NCI-H1436 treated with DMSO at 0.1 percent for 48 hours (cell line): ENCODE measurements around the gene COBLL1.
"Not testable (repeated sequence)": the region's sequence is repeated elsewhere in the genome, so short reads cannot be mapped to it uniquely, and the experiment has no call there.

Experiments used
- DNase-seq: peaks from one replicate; lab custom pipeline; 2025; lab: John Stamatoyannopoulos, UW

The COBLL1 gene

GRCh38 chr2:164859906-164860693 is 18.5 kb upstream of the COBLL1 start:
- DNase-seq = not testable (repeated sequence)

DNA sequence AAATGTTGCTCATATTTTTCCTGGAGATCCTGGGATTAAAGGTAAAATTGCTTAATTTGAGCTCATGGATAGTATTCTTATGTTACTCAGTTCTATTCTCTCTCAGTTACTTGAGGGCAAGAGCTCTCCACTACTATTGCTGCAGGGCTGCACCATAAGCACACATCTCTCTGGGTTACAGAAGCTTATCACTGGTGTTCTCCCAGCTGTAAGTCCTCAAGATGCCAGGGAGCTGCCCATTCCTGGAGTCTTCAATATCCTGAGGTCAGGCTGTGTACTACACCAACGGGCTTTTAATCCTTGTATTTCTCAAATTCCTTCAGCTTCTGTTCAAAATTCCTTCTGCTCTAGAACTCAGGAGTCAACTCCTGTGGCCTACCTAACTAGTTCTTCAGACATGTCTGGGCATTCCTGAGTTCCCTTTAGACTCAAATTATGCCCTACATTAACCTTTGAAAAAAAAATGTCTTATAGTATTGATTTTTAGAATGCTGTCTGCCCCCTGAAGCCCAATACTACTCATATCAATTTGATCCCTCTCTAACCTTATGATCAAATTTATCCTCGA is 17.7 kb upstream of the COBLL1 start:
- no peak for DNase-seq

GRCh38 chr2:164852086-164852485 is 10.5 kb upstream of the COBLL1 start:
- DNase-seq = no peak

DNA sequence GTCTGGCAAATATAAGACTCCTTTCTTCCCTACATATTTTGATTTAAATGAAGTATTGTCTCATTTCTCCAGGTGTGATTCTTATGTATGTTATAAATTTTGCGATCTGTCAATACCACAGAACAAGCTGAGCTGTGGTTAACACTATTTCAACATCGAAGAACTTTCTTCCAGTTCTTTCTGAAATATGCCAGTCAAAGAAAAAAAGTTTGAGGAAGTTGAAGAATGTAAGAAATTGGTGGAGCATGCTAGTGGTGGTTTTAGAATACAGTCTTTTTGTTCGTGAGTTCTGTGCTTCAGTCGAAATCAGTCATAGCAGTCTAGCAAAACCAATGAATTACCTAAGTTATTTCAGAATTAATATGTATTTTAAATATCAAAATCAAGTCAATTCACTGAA is 8.6 kb upstream of the COBLL1 start:
- DNase-seq = no peak

- no peak for DNase-seq
These were observed 7.9 kb upstream of the COBLL1 start for GRCh38 chr2:164849506-164849905.

- DNase-seq = no peak
These were observed 6.5 kb upstream of the COBLL1 start for GRCh38 chr2:164847981-164848741.

- no peak for DNase-seq
These were observed 5.7 kb upstream of the COBLL1 start for GRCh38 chr2:164847291-164847690.

DNA sequence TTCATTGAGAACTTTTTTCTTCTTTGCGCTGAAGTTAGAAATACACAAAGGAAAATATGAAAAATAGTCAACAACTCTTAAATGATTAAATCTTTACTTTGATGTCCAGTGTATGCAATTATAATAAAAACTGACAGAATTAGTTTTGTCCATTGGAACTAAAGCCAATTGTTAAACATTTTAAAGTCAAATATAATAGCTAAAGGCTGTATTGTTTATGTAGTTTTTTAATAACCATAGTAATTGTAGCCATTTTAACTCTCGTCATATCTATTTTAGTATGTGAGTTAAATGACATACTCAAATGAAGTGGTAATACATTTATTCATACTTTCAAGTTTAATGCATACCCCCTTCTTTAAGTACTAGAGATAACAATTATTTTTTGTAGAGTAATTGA is 4.7 kb upstream of the COBLL1 start:
- no peak for DNase-seq

- no peak for DNase-seq
These were observed 1.8 kb upstream of the COBLL1 start for GRCh38 chr2:164843346-164843911.

DNA sequence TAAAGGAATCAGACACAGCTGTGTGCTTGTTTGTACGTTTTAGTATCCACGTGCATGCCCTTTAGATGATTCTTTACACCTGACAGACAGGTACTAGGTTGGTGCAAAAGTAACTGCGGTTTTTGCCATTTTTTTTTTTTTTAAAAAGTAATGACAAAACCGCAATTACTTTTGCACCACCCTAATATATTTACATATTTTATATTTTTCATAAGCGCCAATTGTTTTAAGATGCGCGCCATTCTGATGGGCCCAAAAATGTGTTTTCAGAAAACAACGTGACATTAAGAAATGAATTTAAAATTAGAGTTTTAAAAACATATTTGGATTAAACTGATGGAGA is 972 bp upstream of the COBLL1 start:
- DNase-seq = no peak

GRCh38 chr2:164840930-164841718 is 499 bp downstream of the COBLL1 start:
- DNase-seq = peak; percentile 46

DNA sequence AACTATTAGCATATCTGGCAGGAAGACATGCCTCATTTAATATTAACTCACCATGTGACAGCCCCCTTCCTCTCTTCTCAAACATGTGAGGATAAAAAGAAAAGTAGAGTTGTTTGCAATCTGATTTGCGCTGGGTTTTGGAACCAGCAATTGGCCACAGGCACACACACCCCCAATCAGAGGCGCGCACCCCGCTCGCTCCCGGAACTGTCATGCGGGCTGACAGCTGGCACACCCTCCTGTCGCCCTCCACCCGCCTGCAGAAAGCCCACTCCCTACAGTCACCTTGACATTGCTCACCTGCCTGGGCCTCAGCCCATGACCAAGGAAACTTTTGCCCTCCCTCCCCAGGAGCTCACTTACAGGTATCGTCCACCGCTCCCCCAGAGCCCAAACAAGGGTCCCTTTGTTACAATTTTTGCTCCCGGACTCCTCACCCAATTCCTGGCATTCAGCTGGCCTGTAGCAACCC is 1.1 kb downstream of the COBLL1 start:
- peak; percentile 18 for DNase-seq

GRCh38 chr2:164839914-164840457 is 1.6 kb downstream of the COBLL1 start:
- no peak for DNase-seq

- DNase-seq = no peak
These were observed 3.8 kb downstream of the COBLL1 start for GRCh38 chr2:164837807-164838206.

- DNase-seq = no peak
These were observed 4.7 kb downstream of the COBLL1 start for GRCh38 chr2:164836907-164837306.

GRCh38 chr2:164835302-164835701 is 6.3 kb downstream of the COBLL1 start:
- DNase-seq = no peak

DNA sequence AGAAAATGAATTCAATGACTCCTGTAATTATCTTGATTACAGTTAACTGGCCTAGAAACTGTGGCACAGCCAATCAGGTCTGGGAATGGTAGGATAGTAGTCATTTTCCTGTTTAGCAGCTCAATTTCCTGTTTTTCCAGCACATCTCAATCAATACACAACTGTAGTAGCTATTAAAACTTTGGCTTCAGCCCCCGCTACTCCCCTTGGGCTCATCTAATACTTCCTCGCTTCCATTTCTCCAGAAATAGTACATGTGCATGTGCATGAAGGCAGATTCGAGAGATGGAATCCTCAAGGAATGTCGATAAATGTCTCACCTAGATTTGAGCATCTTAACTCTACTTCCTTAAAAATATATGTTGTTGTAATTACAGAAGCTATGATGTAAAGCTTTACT is 9.7 kb downstream of the COBLL1 start:
- DNase-seq = no peak

- no peak for DNase-seq
These were observed 10.4 kb downstream of the COBLL1 start for GRCh38 chr2:164831180-164831579.

DNA sequence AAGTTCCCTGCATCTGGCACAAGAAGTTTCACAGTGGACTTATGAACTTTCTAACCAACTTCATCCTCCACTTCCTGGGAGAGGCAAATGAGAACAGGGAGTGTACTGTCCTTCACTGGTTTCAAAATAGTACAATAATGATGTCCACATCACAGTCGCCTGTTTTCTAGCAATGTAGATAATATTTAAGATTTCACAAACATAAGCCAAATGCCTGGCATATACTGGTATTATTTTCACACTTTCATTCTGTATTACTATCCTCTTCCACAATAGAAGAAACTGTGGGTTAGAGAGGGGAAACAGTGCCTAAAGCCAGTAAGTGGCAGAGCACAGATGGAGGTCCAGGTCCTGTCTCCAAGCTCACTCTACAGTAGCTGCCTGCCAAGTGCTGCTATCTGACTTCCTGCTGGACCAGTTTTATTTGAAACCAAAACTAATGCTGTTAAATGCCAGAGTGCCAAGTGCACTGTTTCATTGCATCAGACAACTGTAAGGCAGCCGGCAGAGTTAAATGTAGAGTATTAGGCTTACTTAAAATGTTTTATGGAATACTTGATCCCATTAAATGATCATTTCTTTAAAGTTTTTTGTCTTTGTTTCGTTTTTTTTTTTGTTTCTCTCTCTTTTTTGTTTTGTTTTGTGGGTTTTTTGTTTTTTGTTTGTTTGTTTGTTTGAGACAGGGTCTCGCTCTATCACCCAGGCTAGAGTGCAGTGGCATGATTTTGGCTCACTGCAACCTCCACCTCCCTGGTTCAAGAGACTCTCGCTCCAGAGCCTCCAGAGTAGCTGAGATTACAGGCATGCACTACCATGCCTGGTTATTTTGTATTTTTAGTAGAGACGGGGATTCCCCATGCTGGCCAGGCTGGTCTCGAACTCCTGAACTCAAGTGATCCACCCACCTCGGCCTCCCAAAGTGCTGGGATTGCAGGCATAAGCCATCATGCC is 15.1 kb downstream of the COBLL1 start:
- DNase-seq = no peak

GRCh38 chr2:164824872-164825271 is 16.8 kb downstream of the COBLL1 start:
- DNase-seq = no peak
